Measurements from ENCODE around the gene KCNK3.
"Not testable (repeated sequence)": the region's sequence is repeated elsewhere in the genome, so short reads cannot be mapped to it uniquely, and the experiment has no call there.

GRCh38 chr2:26655120-26655519, 37.4 kb upstream of the KCNK3 start:
- TF ChIP-seq MBD4 (IDR thresholded peaks at IDR 0.05; ENCODE audit: borderline replicate concordance, low read length); CTCF (CRISPR knock-in tag; IDR thresholded peaks at IDR 0.05); ZBTB1 (CRISPR knock-in tag; IDR thresholded peaks at IDR 0.05; ENCODE audit: borderline replicate concordance); ZNF280B (CRISPR knock-in tag; IDR thresholded peaks at IDR 0.05; ENCODE audit: borderline replicate concordance); MAZ (IDR thresholded peaks at IDR 0.05; ENCODE audit: borderline replicate concordance, low read depth, low read length); MAZ (CRISPR knock-in tag; IDR thresholded peaks at IDR 0.05; ENCODE audit: low read depth): not testable (repeated sequence)
- TF ChIP-seq, protein P1, sequence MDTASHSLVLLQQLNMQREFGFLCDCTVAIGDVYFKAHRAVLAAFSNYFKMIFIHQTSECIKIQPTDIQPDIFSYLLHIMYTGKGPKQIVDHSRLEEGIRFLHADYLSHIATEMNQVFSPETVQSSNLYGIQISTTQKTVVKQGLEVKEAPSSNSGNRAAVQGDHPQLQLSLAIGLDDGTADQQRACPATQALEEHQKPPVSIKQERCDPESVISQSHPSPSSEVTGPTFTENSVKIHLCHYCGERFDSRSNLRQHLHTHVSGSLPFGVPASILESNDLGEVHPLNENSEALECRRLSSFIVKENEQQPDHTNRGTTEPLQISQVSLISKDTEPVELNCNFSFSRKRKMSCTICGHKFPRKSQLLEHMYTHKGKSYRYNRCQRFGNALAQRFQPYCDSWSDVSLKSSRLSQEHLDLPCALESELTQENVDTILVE (CRISPR knock-in tag; IDR thresholded peaks at IDR 0.05): not testable (repeated sequence)

All from HepG2 (cell line).